Stimulated activated CD8-positive, alpha-beta memory T cell treated with anti-CD3 and anti-CD28 coated beads, Interleukin-12 subunit alpha, Interleukin-12 subunit beta, amount 100 ng/mL, for 24 hours (primary cell): ENCODE measurements around the gene TTYH2.
"Not testable (repeated sequence)": the region's sequence is repeated elsewhere in the genome, so short reads cannot be mapped to it uniquely, and the experiment has no call there.

Experiments
- DNase-seq: peaks from one replicate; pipeline ENCODE4 v3.0.0-alpha.2; 2020; ENCODE audit errors: extremely low read depth

TTYH2 gene

GRCh38 chr17:74212913-74213791, at the start of gene TTYH2:
TSS of gene TTYH2 (plus strand) at chr17:74213571. CDS start at chr17:74213588, 17 bp downstream.
- peak; percentile 34 for DNase-seq

GRCh38 chr17:74163836-74164235, 49.5 kb upstream of the TTYH2 start:
- DNase-seq, result no peak

GRCh38 chr17:74164446-74165045, 48.8 kb upstream of the TTYH2 start:
- DNase-seq, result no peak

- no peak for DNase-seq
Measured at GRCh38 chr17:74165797-74166365, 47.5 kb upstream of the TTYH2 start.

GRCh38 chr17:74170924-74171323, 42.4 kb upstream of the TTYH2 start:
- no peak for DNase-seq

GRCh38 chr17:74172700-74173099, 40.7 kb upstream of the TTYH2 start:
- no peak for DNase-seq

GRCh38 chr17:74176546-74177001, 36.8 kb upstream of the TTYH2 start:
- DNase-seq, result peak; percentile 5

GRCh38 chr17:74177018-74177450, 36.3 kb upstream of the TTYH2 start:
- DNase-seq, result no peak

- no peak for DNase-seq
Measured at GRCh38 chr17:74179576-74179975, 33.8 kb upstream of the TTYH2 start.

- no peak for DNase-seq
Measured at GRCh38 chr17:74180336-74180735, 33.0 kb upstream of the TTYH2 start.

GRCh38 chr17:74181341-74181740, 32.0 kb upstream of the TTYH2 start:
- DNase-seq, result no peak

- no peak for DNase-seq
Measured at GRCh38 chr17:74182041-74182723, 31.2 kb upstream of the TTYH2 start.

- DNase-seq, result no peak
Measured at GRCh38 chr17:74183411-74183810, 30.0 kb upstream of the TTYH2 start.

GRCh38 chr17:74185571-74186185, 27.7 kb upstream of the TTYH2 start:
- DNase-seq, result no peak

- no peak for DNase-seq
Measured at GRCh38 chr17:74186498-74186897, 26.9 kb upstream of the TTYH2 start.

GRCh38 chr17:74187761-74188160, 25.6 kb upstream of the TTYH2 start:
- no peak for DNase-seq

- DNase-seq, result not testable (repeated sequence)
Measured at GRCh38 chr17:74188687-74189086, 24.7 kb upstream of the TTYH2 start.

- DNase-seq, result no peak
Measured at GRCh38 chr17:74190154-74190553, 23.2 kb upstream of the TTYH2 start.

- DNase-seq, result no peak
Measured at GRCh38 chr17:74190807-74191406, 22.5 kb upstream of the TTYH2 start.

- DNase-seq, result no peak
Measured at GRCh38 chr17:74192950-74193781, 20.2 kb upstream of the TTYH2 start.
